Mesodermal cell (in vitro differentiated cells): ENCODE measurements around the gene MAGI2.

Source experiments
- H3K27ac ChIP-seq: 2 replicates; pipeline ENCODE4 v1.7.0; 2013; ENCODE audit warnings: mild to moderate bottlenecking, low read depth, low read length, moderate library complexity; ENCODE audit not compliant: severe bottlenecking
- H3K36me3 ChIP-seq: 2 replicates; pipeline ENCODE4 v1.7.1; 2013; ENCODE audit warnings: mild to moderate bottlenecking, low read length, moderate library complexity; ENCODE audit not compliant: control insufficient read depth, insufficient read depth
- H3K4me1 ChIP-seq: one replicate; pipeline ENCODE4 v1.7.1; 2013; ENCODE audit warnings: mild to moderate bottlenecking, low read length; ENCODE audit not compliant: insufficient read depth, control insufficient read depth, poor library complexity, severe bottlenecking
- H3K4me3 ChIP-seq: 2 replicates; pipeline ENCODE4 v1.7.0; 2013; ENCODE audit warnings: low read length, control low read depth, mild to moderate bottlenecking; ENCODE audit not compliant: insufficient read depth, poor library complexity, severe bottlenecking; ENCODE audit errors: extremely low read depth
- H3K9me3 ChIP-seq: 2 replicates; pipeline ENCODE4 v1.7.1; 2013; ENCODE audit warnings: mild to moderate bottlenecking, low read length, moderate library complexity; ENCODE audit not compliant: control insufficient read depth
- WGBS, 2 experiments: methylation state at CpG; one replicate each; pipeline ENCODE4 v1.1.5; 2013; ENCODE audit warnings: missing lambda C conversion rate in 2 of 2; ENCODE audit not compliant: insufficient coverage in 2 of 2; 5-methylcytosine and 5-hydroxymethylcytosine counted together

Gene MAGI2

GRCh38 chr7:79337717-79338116 lies 115.8 kb downstream of the MAGI2 start:
- WGBS, 2 experiments: 52 to 100% methylated on average over 3 of the region's 5 CpGs
- Histone ChIP-seq H3K36me3 (no peaks in the 10 kb centered on the region), H3K27ac (no peak overlapping the region), H3K4me3 (no peak overlapping the region), H3K9me3 (no peaks in the 10 kb centered on the region), H3K4me1 (no peaks in the 10 kb centered on the region)

GRCh38 chr7:79334841-79335240 lies 118.6 kb downstream of the MAGI2 start:
- no peaks in the 10 kb centered on the region for H3K9me3 ChIP-seq
- no peak overlapping the region for H3K27ac ChIP-seq
- 100% methylated on average over 1 of the region's 2 CpGs; no CpG with 5 or more reads in 1 of the 2 experiments for WGBS, 2 experiments
- no peaks in the 10 kb centered on the region for H3K36me3 ChIP-seq
- H3K4me3 ChIP-seq: no peak overlapping the region
- H3K4me1 ChIP-seq: no peaks in the 10 kb centered on the region

DNA sequence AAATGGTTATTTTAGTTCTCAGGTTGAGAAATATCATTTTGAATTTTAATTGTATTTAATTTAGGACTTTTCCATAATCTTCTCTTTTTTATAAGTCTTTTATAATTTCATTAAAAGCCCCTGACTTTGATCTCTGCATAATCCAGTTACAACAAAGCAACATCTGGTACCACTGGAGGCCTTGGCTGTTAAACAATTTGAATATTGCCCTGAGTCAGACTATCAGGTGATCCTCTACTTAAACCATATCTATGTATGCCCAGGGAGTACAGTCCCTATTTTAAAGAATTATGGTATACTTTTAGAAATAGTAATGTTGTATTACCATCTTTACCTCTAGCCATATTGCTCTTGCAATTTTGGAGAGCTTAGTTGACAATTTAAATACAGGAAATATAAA lies 119.1 kb downstream of the MAGI2 start:
- H3K36me3 ChIP-seq: no peaks in the 10 kb centered on the region
- no peaks in the 10 kb centered on the region for H3K9me3 ChIP-seq
- H3K27ac ChIP-seq: no peak overlapping the region
- H3K4me1 ChIP-seq: no peaks in the 10 kb centered on the region
- H3K4me3 ChIP-seq: no peak overlapping the region

DNA sequence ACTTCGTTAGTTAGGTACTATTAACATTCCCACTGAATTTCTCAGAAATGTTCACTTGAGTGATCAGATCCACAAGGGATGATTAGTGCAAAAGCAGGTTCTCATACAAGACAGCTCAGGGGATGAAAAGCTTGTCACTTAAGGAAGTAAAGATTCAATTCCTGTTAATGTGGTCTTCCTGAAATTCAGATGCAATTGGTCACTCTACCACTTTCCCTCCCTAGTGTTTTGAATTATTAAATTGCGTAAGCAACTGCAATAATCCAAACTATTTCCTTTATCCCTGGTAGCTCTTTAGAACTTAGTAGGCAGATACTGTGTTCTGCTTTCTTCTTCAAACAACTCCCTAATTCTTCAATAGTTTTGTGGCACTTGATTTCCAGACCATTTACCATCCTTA lies 121.4 kb downstream of the MAGI2 start:
- 40% methylated on average over 1 of the region's 2 CpGs; no CpG with 5 or more reads in 1 of the 2 experiments for WGBS, 2 experiments

GRCh38 chr7:79329464-79329863 lies 124.0 kb downstream of the MAGI2 start:
- no peak overlapping the region for H3K27ac ChIP-seq
- no peaks in the 10 kb centered on the region for H3K9me3 ChIP-seq
- no CpG with 5 or more reads among the region's 4 CpGs for WGBS, 2 experiments
- no peaks in the 10 kb centered on the region for H3K4me1 ChIP-seq
- H3K4me3 ChIP-seq: no peak overlapping the region
- H3K36me3 ChIP-seq: no peaks in the 10 kb centered on the region

More for the DNA sequence above, 121.4 kb downstream of the MAGI2 start:
- Histone ChIP-seq H3K4me1 (no peaks in the 10 kb centered on the region), H3K36me3 (no peaks in the 10 kb centered on the region), H3K4me3 (no peak overlapping the region), H3K9me3 (no peaks in the 10 kb centered on the region), H3K27ac (no peak overlapping the region)

DNA sequence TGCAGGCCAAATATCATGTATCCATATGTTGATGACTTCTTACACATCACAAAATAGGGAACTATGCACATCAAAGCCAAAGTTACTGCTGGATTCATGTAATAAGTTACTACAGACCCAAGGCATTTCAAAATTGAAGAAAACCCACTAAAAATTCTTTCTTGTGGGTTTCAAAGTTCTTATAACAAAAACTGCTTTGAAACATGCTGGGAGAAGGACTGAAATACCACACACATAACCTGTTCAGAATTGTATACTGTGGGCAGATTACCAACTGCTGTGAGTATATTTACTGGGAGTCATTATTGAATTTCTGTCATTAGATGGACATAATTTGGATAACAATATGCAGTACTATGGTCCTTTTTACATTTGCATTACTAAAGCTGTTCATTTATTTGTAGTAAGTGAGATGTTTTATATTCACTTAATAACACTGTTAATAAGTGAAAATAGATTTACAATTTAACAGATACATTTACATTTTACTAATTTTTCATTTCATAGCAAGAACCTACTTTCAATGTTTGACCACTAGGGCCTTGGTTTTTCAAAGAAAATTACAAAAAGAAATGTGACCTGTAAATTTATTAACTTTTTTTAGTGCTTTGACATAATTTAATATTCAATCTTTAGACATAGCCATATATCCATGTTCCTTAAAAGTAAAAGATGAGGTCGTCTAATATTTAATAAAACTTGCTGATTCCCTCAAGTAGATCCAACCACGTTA lies 132.6 kb downstream of the MAGI2 start:
- no CpG with 5 or more reads among the region's 2 CpGs for WGBS, 2 experiments

DNA sequence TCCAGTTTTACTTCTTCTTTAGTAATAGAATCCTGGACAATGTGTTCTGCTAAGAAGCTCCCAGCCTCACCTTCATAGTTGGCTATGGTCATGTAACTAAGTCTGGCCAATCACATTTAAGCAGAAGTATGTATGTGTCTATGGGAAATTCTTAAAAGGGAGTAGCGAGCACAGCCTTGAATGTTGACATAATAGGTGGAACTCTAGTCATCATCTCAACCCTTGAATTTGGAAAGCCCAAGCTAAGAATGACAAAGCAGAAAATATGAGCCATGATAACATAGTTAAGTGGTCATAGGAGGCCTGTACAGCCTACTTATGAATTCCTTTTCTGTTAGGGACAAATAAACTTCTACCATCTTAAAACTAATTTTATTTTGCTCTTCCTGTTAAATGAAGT lies 134.1 kb downstream of the MAGI2 start:
- H3K4me3 ChIP-seq: no peak overlapping the region
- no peak overlapping the region for H3K27ac ChIP-seq
- no peaks in the 10 kb centered on the region for H3K36me3 ChIP-seq
- H3K4me1 ChIP-seq: peaks cover 10% of the 10 kb centered on the region
- H3K9me3 ChIP-seq: no peaks in the 10 kb centered on the region
- 80% methylated on average over 1 of the region's 1 CpG; no CpG with 5 or more reads in 1 of the 2 experiments for WGBS, 2 experiments

More for the DNA sequence above, 132.6 kb downstream of the MAGI2 start:
- H3K4me1 ChIP-seq: peaks cover 10% of the 10 kb centered on the region
- no peaks in the 10 kb centered on the region for H3K9me3 ChIP-seq
- no peaks in the 10 kb centered on the region for H3K36me3 ChIP-seq
- no peak overlapping the region for H3K27ac ChIP-seq
- H3K4me3 ChIP-seq: no peak overlapping the region

GRCh38 chr7:79317728-79318127 lies 135.7 kb downstream of the MAGI2 start:
- WGBS, 2 experiments: 17 to 42% methylated on average over 1 to 2 of the region's 2 CpGs
- no peak overlapping the region for H3K4me3 ChIP-seq
- peak overlapping the region; percentile 62 for H3K27ac ChIP-seq
- H3K36me3 ChIP-seq: no peaks in the 10 kb centered on the region
- peaks cover 10% of the 10 kb centered on the region for H3K4me1 ChIP-seq
- H3K9me3 ChIP-seq: no peaks in the 10 kb centered on the region

DNA sequence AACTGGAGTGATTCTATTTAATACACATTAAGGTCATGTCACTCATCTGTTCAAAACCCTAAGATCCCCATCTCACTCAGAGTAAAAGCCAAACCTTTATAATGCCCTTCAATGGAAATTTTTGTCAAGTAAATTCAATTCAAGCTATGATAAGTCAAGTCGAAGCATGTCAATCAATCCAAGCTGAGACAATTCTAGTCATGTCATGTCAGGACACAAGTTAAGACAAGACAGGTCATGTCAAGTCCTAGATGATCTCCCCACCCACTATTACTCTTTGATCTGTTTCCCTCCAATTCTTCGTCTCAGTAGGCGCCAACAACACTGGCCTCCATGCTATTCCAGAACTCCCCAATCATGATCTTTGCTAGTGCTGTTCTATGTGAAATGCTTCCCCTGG lies 141.4 kb downstream of the MAGI2 start:
- Histone ChIP-seq H3K27ac (no peak overlapping the region), H3K9me3 (no peaks in the 10 kb centered on the region), H3K4me3 (no peak overlapping the region), H3K4me1 (no peaks in the 10 kb centered on the region), H3K36me3 (no peaks in the 10 kb centered on the region)
- 87 to 96% methylated on average over 2 to 3 of the region's 3 CpGs for WGBS, 2 experiments

DNA sequence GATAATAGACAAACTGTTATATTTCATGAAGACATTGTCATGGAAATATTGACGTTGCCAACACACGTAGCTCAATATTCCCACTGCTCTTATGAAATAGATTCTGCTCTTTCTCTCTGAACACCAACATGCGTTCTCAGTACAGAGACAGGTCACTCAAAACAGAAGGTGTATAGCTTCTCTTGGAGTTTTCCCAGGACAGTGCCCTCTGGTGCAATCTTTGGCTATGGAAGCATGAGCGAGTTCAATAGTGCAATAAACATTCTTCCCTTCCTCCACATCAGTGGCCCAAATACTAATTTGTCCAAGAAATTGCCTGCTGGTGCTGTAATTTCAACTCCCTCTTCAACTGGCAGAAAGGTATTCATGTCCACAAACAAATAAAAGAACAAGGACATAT lies 145.3 kb downstream of the MAGI2 start:
- Histone ChIP-seq H3K27ac (no peak overlapping the region), H3K9me3 (no peaks in the 10 kb centered on the region), H3K4me1 (no peaks in the 10 kb centered on the region), H3K4me3 (no peak overlapping the region), H3K36me3 (no peaks in the 10 kb centered on the region)
- WGBS, 2 experiments: 77 to 79% methylated on average over 3 of the region's 4 CpGs

- Histone ChIP-seq H3K27ac (no peak overlapping the region), H3K36me3 (no peaks in the 10 kb centered on the region), H3K9me3 (no peaks in the 10 kb centered on the region), H3K4me3 (no peak overlapping the region), H3K4me1 (no peaks in the 10 kb centered on the region)
- WGBS, 2 experiments: 100% methylated on average over 2 of the region's 3 CpGs; no CpG with 5 or more reads in 1 of the 2 experiments
Measured at GRCh38 chr7:79307376-79307775, 146.1 kb downstream of the MAGI2 start.
